BJ (cell line): Measurements from ENCODE around the gene CPSF4. TPM values are rescaled to one million over a fixed set of nuclear protein-coding genes. Genes with fewer than 3 reads are reported as not detected.

Experiments used
- CTCF ChIA-PET: fragments of 350-600 bp; formaldehyde crosslinking; extraction: SDS; loops from one replicate; lab custom pipeline; 2021; ENCODE audit warnings: antibody characterized with exemption, inconsistent platforms; lab: Yijun Ruan, JAX
- POLR2A ChIA-PET: fragments of 300-600 bp; sonication (Branson Sonifier 250); formaldehyde crosslinking; extraction: SDS; loops from one replicate; lab custom pipeline; 2021; ENCODE audit warnings: antibody characterized with exemption; lab: Charles Lee
- DNase-seq: peaks from one replicate; pipeline ENCODE4 v3.0.0-alpha.2; 2011; ENCODE audit warnings: low read depth
- H3K27me3 ChIP-seq: 2 replicates; pipeline ENCODE4 v1.6.0; 2011; ENCODE audit warnings: low read length; ENCODE audit not compliant: control insufficient read depth, insufficient read depth
- H3K36me3 ChIP-seq: 2 replicates; pipeline ENCODE4 v1.5.1; 2011; ENCODE audit warnings: low read length; ENCODE audit not compliant: control insufficient read depth, insufficient read depth
- H3K4me3 ChIP-seq: 2 replicates; pipeline ENCODE4 v1.5.1; 2011; ENCODE audit warnings: low read depth, mild to moderate bottlenecking, control low read depth, low read length
- polyA plus RNA-seq: library from polyadenylated mRNA; depleted of rRNA; stranded (reverse); fragments of >200 nt; gene quantifications from 2 replicates; pipeline ENCODE4 v1.2.3, GENCODE V29; 2011
- TF ChIP-seq, protein P1 (sequence below): IDR thresholded peaks from 2 replicates; pipeline ENCODE4 v1.5.1; 2011; ENCODE audit warnings: low read depth, mild to moderate bottlenecking, control low read depth, inconsistent platforms, low read length, moderate library complexity; ENCODE audit not compliant: insufficient read depth

CPSF4 gene
- polyA plus RNA-seq, 1 experiment, result 40.1 TPM

GRCh38 chr7:99455874-99456273 is 17.1 kb downstream of the CPSF4 start:
- CTCF ChIA-PET, result no interaction called here
- POLR2A ChIA-PET, result no interaction called here
- DNase-seq, result no peak
- Histone ChIP-seq H3K27me3 (no peaks in the 10 kb centered on the region), H3K36me3 (peaks cover 42% of the 10 kb centered on the region), H3K4me3 (no peak overlapping the region)
- TF ChIP-seq, protein P1, sequence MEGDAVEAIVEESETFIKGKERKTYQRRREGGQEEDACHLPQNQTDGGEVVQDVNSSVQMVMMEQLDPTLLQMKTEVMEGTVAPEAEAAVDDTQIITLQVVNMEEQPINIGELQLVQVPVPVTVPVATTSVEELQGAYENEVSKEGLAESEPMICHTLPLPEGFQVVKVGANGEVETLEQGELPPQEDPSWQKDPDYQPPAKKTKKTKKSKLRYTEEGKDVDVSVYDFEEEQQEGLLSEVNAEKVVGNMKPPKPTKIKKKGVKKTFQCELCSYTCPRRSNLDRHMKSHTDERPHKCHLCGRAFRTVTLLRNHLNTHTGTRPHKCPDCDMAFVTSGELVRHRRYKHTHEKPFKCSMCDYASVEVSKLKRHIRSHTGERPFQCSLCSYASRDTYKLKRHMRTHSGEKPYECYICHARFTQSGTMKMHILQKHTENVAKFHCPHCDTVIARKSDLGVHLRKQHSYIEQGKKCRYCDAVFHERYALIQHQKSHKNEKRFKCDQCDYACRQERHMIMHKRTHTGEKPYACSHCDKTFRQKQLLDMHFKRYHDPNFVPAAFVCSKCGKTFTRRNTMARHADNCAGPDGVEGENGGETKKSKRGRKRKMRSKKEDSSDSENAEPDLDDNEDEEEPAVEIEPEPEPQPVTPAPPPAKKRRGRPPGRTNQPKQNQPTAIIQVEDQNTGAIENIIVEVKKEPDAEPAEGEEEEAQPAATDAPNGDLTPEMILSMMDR, result no peak

DNA sequence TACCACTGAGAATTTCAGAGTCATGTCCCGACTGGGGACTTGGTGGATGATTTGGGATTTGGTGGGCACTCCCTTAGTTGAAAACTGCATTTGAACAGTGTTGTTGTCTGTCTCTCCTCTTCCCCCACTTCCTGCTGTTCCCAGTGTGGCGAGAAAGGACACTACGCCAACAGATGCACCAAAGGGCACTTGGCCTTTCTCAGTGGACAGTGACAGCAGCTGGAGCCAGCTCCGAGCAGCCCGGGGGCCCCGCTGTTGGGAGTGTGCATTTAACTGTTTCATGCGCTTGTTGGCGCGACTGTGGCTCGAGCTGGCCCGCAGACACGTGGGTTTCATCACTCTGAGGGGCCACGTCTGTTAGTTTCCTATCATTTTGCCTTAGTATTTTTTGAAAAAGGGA is 17.5 kb downstream of the CPSF4 start:
- ChIA-PET CTCF (no interaction called here), POLR2A (no interaction called here)
- Histone ChIP-seq H3K27me3 (no peaks in the 10 kb centered on the region), H3K36me3 (peaks cover 41% of the 10 kb centered on the region), H3K4me3 (no peak overlapping the region)
- DNase-seq, result no peak
- TF ChIP-seq, protein P1, result no peak

DNA sequence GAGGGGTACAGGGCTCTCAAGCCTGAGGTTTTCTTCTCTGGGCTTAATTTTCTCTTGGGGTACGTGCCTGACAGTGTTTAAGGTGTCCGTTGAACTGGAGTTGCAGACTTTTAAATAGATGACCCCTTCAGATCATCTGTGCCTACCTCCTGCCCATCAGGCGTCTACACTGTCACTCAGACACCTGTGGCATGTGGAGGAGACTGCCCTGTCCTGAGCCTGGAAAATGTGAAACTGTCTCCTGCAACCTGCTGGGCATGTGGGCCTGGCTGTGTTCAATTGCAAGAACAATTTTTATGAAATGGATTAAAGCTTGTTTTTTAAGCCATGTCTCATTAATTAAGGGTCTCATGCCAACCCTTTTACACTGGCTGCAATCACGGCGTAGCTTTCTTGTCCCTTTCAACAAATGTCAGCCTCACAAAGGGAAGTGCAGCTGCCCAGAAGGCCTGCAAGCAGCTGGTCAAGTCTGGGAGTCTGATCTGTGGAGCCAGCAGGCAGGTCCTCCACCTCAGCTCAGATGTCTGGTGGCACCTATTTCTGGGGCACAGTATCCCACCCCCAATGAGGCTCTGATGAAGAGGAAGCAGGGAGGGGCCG is 18.4 kb downstream of the CPSF4 start:
- CTCF ChIA-PET, result interaction anchor here (0.6 kb wide), 1 partner anchor 436 kb away, joined by 3 read pairs; no protein-coding TSS in a partner anchor
- POLR2A ChIA-PET, result no interaction called here
- no peaks in the 10 kb centered on the region for H3K27me3 ChIP-seq
- TF ChIP-seq, protein P1, result no peak
- H3K36me3 ChIP-seq, result peaks cover 37% of the 10 kb centered on the region
- no peak overlapping the region for H3K4me3 ChIP-seq
- no peak for DNase-seq

- TF ChIP-seq, protein P1, result no peak
- H3K36me3 ChIP-seq, result peaks cover 35% of the 10 kb centered on the region
- ChIA-PET CTCF (interaction anchor here (0.6 kb wide), 1 partner anchor 436 kb away, joined by 3 read pairs; no protein-coding TSS in a partner anchor), POLR2A (no interaction called here)
- no peak overlapping the region for H3K4me3 ChIP-seq
- DNase-seq, result no peak
- no peaks in the 10 kb centered on the region for H3K27me3 ChIP-seq
Measured at GRCh38 chr7:99457650-99458493, 19.1 kb downstream of the CPSF4 start.

DNA sequence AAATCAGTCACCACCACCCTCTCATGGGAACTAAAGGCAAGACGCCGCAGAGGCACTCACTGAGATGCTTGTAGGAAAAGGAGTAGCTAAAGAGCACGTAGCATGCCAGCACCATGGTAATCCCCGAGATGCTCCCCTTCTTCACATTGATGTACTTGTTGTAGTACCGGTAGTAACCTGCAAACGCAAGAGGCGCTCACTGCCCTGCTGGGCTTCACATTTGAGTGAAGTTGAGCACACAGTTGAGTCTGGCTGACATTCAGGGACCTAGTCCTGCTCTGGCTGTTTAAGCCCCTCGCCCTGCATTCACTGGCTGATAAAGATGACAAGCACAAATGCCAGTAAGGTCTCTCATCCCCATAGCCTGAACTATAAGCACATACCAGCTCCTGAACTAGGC is 20.3 kb downstream of the CPSF4 start:
- POLR2A ChIA-PET, result no interaction called here
- CTCF ChIA-PET, result no interaction called here
- no peak for DNase-seq
- Histone ChIP-seq H3K4me3 (no peak overlapping the region), H3K36me3 (peaks cover 29% of the 10 kb centered on the region), H3K27me3 (no peaks in the 10 kb centered on the region)
- TF ChIP-seq, protein P1, result peak; percentile 35
